ENCODE results near the gene PCED1A. TPM values are rescaled to one million over a fixed set of nuclear protein-coding genes. Genes with fewer than 3 reads are reported as not detected.

The PCED1A gene
- total RNA-seq, 1 experiment from 2014 or later = 29.3 TPM

DNA sequence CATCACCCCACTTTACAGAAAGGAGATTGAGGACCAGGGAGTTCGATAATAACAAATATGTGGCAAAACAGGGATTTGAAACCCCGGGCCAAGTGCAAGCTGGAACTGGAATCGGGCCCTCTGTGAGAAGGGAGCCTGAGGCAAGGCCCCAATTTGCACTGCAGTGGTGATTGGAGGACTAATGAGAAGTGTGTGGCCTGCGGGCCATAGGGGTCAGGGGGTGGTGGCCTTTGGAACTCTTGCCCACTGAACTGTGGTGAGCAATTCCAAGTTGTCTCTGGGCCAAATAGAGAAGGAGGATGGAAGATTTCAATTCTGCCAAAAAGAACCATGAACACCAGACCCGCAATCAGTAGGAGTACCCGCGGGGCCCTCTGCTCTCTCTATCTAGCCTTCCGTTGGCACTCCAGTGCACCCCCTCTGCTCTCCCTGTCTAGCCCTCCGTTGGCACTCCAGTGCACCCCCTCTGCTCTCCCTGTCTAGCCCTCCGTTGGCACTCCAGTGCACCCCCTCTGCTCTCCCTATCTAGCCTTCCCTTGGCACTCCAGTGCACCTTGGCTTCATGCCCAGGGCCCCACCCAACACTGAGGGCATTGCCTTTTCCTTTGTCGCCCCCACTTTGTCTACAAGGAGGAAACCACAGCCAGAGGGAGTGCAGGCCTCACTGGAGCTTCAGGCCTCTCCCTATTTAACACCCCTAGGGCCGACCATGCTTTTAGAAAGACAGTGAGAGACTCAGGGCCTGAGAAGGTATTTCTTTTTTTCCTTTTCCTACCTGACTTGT, 26.8 kb upstream of the PCED1A start:
- DNase-seq (ENCODE audit: low read depth) = peak; percentile 35

DNA sequence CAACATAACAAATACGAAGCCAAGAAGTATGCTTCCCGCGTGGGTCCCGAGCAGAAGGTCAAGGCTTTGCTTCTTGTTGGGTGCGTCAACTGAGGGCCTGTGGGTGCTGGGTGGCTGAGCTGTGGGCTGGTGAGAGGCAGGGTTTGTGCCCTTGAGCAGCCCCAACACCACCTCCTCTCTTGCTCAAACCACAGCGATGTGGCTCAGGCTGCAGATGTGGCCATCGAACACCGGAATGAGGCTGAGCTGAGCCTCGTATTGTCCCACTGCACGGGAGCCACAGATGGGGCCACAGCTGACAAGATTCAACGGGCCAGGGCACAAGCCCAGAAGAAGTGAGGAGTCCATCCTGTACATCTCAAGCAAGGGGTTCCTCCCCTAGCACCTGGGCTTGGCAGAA, 25.8 kb upstream of the PCED1A start:
- DNase-seq (ENCODE audit: low read depth) = no peak

DNA sequence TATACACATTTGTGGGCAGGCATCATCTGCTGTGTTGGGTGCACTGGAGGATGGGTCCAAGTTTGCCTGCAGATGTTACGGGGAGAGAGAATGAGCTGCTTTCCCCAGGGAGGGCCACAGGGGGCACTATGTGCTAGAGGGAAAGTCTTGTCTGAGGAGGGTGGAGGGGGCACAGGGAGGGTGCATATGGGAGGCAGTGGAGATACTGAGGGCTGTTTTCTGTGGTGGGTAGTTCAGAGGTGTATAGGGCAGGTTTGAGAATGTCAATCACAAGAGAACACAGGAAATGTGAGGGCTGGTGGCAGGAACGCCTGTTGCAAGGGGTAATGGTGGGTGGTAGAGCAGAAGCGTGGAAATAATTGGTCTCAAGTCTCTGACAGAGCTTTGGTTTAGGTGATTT, 25.2 kb upstream of the PCED1A start:
- no peak for DNase-seq (ENCODE audit: low read depth)

DNA sequence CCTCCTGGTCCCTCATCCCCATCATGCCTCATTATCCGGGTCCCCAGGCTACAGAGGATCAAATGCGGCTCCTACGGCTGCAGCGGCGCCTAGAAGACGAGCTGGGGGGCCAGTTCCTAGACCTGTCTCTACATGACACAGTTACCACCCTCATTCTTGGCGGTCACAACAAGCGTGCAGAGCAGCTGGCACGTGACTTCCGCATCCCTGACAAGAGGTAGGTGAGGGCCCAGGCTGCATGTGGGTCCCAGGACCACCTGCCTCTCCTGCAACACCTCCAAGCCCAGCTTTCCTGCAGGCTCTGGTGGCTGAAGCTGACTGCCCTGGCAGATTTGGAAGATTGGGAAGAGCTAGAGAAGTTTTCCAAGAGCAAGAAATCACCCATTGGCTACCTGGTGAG, 24.6 kb upstream of the PCED1A start:
- DNase-seq (ENCODE audit: low read depth) = no peak

DNA sequence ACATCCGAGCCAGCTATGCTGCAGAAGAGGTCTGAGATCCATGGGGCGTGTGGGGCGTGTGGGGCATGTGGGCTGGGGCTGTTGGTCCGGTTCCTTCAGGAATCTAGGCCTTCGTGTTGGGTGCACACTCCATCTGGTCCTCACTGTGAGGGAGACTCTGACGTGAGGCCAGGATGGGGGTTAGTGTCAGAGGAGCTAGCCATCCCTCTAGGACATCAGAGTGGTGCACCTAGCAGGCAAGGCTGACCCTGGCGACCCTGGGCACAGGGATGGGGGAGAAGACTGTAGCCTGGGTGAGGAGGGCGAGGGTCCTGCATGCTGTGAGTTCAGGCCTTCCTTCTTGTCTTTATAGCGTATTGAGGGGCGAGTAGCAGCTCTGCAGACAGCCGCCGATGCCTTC, 24.2 kb upstream of the PCED1A start:
- DNase-seq (ENCODE audit: low read depth) = no peak

DNA sequence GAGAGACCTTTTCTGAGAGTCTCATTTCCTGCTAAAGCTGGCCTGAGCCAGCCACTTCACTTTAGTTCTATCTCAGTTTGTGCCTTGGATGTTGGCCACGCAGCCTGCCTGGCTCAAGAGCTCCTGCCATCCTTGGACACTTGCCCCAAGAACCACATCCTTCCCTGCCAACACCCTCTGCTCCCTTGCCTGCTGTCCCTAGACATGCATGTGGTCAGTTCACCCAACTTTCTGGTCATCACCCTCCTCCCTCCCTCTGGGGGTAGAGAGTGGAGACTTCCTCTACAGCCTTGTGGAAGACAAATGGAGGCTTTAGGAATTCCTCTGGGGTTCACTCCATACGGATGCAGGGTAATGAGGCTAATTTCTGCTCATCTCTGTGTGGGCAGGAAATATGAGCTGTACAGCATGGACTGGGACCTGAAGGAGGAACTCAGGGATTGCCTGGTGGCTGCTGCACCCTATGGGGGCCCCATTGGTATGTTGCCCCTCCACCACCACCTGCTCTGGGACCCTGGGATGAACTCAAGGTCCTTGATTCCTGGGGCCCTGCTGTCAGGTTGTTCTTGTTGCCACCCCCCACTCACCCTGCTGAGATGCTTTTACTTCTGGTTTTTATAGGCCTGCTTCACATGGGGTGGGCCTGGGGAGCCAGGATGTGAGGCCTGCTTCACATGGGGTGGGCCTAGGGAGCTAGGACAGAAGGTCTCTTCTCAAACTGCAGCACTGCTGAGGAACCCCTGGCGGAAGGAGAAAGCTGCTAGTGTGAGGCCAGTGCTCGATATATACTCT, 19.1 kb upstream of the PCED1A start:
- DNase-seq (ENCODE audit: low read depth) = peak; percentile 65

DNA sequence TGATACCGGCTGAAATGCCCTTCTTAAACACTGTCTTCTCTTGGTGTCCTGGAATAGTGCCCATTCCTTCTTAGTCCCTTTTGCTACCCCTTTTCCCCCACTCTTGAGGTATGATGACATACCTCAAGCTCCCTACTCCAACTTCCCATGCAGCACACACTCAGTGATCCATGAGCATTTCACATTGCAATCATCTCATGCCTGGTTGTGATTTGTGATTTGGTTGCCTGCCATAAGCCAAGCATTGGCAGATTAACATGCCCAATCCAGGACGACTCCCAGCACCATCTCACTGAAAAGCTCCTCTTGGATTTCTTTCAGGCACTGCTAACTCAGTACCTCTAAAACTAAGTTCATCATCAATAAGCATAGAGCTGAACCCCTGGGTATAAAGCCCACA, 18.1 kb upstream of the PCED1A start:
- no peak for DNase-seq (ENCODE audit: low read depth)

DNA sequence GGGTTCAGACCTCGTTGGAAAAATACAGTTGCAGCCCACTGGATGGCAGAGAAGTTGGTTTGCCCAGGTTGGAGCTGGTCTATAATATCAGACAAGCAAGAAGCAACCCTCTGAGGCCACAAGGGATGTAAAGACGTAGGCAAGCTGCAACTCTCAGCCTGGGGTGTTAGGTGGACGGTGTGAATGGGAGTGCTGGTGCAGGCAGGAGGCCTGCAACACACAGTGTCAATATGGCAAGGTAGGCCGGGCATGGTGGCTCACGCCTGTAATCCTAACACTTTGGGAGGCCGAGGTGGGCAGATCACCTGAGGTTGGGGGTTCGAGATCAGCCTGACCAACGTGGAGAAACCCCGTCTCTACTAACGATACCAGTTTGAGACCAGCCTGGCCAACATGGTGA, 10.6 kb upstream of the PCED1A start:
- no peak for DNase-seq (ENCODE audit: low read depth)

DNA sequence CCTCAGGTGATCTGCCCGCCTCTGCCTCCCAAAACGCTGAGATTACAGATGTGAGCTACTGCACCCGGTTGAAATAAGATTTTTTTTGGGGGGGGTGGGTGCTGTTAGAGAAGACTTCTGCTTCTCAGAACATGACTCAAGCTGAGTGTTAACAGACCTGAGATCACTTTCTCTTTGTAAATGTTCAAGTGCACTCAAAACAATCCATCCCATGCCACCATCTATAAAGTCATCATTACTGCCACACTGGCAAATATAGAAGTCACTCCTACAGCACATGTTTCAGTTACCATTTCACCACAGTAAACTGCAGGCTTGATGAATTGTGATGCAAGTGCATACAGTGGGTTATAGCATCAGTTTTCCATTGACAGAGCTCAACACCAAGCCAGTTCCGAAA, 9.1 kb upstream of the PCED1A start:
- no peak for DNase-seq (ENCODE audit: low read depth)

DNA sequence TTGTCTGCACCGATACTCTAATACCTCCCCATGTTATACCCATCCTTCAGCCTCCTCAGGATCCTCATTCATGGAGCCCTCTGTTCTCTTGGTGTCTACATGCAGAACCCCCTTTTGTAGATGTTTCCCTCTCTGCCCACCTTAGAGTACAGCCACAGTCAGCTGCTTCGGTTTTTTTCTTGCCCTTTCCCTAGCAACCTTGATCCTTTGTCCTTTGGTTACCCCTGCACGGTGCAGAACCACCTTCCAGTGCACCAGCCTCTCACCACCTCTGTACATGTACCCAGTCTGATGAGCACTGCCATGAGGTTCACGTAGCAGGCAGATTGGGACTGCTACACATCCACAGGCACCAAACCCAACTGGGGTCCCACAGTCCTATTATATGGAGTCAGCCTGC, 7.3 kb upstream of the PCED1A start:
- no peak for DNase-seq (ENCODE audit: low read depth)

DNA sequence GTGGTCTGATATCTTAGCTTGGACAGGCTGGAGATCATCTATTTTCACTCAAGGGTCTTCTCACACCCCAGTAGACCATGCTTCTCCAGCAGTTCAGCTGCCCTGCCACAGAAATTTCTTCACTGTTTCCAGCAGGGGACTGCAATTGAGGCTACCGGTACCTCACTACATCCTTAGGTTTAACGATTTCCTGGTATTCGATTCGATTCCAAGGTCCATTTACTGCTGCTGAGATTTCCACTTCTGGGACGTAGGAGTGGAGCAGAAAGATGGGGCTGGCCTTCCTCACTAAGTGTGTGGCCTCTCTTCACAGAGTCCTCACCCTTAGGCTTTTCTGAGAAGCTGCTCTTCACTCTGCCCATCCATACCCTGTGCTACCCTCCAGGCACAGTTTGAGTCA, 6.2 kb upstream of the PCED1A start:
- no peak for DNase-seq (ENCODE audit: low read depth)

DNA sequence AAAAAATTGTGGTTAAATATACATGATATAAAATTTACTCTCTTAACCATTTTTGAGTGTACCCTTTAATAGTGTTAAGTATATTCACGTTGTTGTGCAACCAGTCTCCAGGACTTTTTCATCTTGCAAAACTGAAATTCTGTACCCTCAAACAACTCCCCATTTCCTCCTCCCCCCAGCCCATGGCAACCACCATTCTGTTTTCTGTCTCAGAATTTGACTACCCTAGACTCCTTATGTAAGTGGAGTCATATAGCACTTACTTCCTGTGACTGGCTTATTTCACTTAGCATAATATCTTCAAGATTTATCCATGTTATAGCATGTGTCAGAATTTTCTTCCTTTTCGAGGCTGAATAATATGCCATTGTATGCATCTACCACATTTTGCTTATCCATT, 5.2 kb upstream of the PCED1A start:
- DNase-seq (ENCODE audit: low read depth) = no peak

DNA sequence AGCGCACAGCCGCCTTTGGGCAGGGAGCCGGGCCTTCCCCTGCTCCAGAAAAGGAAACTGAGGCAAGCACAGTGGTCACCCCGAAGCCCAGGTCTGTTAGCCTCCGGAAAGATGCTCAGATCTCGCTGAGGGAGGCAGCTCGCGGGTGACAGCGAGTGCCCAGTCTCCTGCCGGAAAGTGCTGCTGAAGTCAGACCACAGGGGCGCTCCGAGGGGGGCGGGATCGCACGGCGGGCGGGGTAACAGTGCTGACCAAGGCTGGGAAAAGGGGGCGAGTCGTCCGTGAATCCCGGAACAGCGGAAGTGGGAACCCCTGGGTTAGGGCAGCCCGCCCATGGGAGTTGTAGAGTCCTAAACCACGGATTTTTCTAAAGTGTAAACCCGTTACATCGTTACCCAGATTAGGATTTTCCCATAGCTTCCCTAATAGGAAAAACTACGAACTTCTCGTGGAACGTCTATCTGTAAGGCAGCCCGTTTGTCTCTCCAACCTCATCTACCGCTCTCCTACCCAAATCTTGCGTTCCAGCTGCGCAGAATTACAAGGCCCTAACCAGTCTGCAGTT, 594 bp upstream of the PCED1A start:
- peak; percentile 68 for DNase-seq (ENCODE audit: low read depth)

DNA sequence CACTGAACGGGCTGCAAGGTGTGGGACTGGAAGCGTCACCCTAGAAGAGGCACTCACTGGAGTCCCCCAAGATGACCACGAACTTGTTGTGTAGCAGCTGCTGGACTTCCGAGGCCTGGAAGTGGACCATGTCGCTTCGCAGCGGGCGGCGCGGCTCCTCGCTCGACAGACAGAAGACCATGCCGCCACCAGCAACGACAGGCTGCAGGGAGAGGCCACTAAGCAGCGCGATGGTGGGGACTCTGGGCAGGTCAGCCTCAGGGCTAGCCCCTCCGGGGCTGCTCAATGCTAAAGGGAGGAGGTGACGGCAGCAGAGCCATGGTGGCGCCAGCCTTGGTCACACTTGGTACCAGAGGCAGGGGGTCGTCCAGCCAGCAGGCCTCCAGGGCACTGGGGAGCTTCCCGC, 720 bp downstream of the PCED1A start:
- no peak for DNase-seq (ENCODE audit: low read depth)

DNA sequence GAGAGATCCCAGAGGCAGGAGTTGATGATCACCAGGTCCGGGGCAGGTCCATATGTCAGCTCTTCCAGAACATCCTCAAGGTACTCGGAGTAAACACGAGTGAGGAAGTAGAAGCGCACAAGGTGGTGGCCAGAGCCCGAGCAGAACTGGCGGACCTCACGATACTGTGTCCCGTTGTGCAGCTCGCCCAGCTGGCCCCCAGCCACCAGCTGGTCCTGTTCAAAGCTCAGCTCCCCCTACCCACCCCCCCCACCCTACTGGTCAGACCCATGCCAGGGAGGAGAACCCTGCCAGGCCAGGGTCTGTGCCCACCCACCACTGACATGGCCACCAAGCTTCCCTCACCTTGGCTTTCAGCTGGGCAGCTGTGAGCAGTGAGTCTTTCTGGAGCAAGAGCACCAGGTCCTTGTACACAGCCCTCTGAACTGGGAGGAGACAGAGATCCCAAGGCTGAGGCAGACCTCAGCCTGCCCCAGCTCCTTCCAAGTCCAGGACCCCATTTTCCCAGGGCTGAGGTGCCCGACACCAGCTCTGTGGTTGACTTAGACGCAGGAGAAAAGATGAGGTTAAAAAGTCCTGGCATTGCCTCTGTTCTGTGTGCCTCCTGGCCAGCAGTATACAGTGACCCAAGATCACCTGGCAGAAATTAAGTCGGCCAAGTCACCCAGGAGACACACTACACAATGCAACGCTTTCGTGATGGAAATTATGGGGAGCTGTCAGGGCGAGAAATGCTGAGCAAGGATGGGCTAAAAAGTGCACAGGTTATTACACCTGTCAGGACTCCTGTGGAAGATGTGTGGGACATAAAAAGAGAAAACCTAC, 1.4 kb downstream of the PCED1A start:
- DNase-seq (ENCODE audit: low read depth) = no peak

DNA sequence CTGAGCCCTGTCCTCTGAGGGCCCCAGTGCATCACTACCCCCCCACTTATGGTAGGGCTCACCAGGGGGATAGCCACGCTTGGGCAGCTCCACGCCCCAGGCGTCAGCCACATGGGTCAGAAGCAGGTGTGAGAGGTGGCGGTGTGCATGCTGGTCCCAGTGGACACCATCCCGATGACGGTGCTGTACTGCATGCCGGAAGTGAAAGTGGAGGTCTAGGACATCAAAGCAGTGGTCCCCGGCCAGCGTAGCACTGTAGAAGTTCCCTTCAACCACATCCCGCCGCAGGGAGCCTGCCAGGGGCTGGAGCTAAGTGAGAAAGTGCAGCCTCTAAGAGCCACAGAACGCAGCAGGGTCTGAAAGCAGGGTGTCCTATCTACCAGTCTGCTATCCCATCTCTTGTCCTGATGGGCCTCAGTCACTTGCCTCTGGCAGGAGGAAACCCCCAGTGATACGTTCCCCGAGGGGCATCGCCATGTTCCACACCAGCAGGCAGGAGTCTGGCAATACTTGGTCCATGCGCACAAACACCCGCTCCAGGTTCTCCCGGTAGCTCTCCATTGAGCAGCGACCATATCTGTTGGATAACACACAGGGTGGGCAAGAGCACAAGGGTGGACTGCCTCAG, 2.2 kb downstream of the PCED1A start:
- no peak for DNase-seq (ENCODE audit: low read depth)

DNA sequence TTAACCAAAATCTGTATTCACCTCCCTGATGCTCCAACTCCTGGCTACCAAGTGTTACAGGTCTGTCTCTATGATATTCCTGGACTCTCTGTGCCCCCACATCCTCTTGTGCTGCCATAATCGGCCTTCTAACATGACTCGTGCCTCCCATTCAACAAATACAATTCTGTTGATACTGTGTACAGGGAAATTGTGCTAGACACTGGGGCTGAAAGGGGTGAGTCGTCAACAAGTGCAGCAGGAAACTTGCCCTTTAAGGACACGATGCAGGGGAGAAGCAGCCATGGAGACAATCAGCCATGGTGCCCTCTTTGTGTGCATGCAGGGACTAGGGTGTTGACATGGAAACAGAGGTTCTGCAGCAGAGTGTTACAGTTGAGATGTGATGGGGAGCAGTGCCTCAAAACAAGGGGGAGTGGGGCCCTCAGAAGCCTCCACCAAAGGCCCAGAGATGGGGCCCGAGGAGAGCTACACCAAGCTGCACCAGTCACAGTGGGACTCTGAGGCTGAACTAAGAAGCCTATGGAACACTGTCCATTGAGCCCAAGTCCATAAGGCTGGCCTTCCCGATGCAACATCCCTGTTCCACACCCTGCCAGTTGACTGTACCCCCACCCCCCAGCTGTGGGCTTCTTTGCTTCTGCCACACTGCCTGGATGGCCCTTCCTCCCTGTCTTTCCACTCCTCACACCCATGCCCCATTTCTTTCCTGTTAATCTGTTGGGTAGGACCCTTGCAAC, 3.1 kb downstream of the PCED1A start:
- DNase-seq (ENCODE audit: low read depth) = no peak

DNA sequence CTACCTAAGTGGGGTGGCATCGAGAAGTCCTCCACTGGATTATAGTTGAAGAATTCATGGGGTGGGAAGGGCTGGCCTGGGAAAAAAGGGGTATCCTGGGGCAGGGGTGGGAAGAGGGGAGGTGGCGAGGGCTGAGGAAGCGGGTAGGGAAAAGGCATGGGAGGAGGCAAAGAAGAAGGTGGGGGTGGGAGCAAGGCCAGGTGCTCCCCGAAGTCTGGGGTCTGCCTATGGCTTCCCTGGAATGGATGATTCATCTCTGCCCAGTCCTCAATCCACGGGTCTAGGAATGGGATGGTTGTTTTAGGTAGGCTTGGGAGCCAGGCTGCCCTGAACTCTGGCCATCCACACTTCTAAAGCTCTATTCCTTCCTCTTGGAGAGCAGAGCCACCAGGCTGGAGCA, 4.4 kb downstream of the PCED1A start:
- no peak for DNase-seq (ENCODE audit: low read depth)

DNA sequence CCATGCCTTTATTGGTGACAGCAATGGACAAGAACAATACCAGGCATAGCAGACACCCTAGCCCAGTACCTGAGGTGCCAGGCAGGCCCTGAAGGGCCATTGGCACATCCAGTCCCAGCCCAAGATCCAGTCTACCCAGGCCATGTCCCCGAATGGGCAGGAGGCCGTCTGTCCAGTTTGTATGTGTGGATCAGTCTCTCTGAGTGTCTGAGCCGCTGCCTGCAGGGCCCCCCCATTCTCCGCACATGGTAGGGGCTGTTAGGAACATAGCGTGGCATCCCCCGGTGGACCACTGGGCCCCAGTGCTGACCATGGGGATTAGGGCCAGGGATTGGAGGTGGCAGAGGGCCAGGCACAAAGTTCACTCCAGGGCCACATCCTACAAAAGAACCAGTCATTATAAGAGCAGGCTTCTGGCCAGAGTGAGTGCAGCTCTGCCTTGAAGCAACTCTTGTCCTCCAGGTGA, 5.1 kb downstream of the PCED1A start:
- no peak for DNase-seq (ENCODE audit: low read depth)

DNA sequence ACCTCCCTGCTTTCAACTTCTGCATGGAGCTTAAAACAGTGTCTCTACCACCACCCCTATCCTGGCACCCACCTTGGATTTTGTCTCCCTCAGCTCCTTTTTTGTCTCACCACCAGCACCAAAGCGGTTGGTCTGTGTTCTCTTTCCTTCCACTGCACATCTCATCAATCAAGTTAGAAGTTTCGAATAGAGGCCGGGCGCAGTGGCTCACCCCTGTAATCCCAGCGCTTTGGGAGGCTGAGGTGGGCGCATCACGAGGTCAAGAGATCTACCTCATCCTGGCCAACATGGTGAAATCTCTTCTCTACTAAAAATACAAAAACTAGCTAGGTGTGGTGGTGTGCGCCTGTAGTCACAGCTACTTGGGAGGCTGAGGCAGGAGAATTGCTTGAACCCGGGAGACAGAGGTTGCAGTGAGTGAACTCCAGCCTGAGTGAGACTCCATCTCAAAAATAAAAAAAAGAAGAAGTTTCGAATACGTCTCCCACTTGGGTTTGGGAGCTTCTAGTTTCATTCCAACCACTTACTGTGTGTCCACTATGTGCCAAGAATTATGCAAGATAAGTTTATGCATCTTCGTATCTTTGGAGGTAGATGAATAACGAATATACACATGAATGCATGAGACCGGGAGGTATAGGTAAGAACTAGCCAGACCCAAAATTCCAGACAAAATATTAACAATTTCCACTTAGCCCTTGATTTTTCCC, 5.9 kb downstream of the PCED1A start:
- DNase-seq (ENCODE audit: low read depth) = no peak
